Inflammatory macrophage treated with lipopolysaccharide for 1 hour (primary cell): ENCODE data around the gene STK38L.

ENCODE experiments used
- DNase-seq, 2 donors: peaks; one replicate each; pipeline ENCODE4 v3.0.0-alpha.2; 2020 to 2022

STK38L gene

GRCh38 chr12:27330846-27331245 is 86.8 kb downstream of the STK38L start:
- no peak for DNase-seq

- DNase-seq = peak; percentile 89 to 95
Observed at GRCh38 chr12:27331291-27331926, 87.3 kb downstream of the STK38L start.

DNA sequence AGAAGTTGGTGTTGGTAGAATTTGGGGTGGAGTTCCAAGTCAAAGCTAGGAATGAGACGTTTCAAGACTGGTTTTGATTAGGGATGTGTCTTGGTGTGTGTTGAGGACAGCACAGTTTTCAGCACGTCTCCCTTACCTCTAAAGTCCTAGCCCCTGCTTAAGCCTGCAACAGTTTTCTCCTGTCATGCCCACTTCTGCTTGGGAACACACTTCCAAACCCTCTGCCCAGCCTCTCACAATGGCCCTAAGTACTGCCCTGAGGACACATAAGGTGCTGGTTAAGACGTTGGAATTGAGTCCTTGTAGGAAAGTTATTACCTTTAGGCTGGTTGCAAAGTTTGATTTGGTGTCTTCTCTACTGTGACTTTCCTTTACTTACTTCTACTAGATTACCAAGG is 87.8 kb downstream of the STK38L start:
- peak in 1 of 2 donors; percentile 17 for DNase-seq

DNA sequence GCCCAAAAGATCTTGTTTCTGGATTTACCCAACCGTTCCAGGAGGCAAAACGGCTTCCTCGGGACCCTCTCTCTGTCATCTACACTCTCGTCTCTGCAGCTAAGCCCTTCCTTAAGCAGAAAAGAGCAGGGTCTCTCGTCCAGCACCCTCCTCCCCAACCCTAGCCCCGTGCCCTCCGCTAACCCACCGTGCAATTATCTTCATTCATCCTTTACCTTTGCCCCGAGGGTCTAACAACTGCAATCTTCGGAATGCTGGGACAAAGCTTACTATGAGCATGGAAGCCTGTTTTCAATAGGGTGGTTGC is 88.3 kb downstream of the STK38L start:
- DNase-seq = no peak

DNA sequence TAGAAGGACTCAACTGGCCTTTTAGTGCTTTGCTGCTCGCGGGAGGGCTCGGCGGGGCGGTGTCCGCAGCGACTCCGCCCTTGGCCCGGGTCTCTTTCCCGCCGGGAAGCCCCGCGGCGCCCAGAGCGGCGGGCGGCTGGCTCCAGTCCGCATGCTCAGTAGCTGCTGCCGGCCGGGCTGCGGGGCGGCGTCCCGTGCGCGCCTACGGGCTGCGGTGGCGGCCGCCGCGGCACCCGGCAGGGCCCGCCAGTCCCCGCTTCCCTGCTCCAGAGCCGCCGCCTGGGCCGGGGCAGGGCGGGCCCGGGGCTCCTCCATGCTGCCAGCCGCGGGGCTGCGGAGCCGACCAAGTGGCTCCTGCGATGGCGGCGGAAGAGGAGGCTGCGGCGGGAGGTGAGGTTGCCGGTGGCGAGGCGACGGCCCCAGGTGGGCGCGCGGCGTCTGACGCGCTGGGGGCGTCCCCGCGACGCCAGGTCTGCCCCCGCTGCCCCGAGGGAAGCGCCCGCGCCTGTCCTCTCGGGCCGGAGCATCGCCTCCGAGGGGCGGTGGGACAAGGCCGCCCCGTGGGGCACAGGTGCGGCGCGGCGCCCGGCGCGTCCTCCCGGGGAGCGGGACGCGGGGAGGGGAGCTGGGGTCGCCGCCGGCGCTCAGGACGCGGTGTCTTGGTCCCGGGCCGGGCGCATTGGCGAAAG is 88.8 kb downstream of the STK38L start, which contains the start of gene BMAL2:
Gene BMAL2 (plus strand): TSS at position 123 of the 689 bp plus-strand sequence. CDS start 237 bp downstream, at position 360.
- DNase-seq = peak; percentile 32 to 41

- DNase-seq = peak; percentile 86 to 89
Observed at GRCh38 chr12:27333403-27334009, 89.4 kb downstream of the STK38L start.

DNA sequence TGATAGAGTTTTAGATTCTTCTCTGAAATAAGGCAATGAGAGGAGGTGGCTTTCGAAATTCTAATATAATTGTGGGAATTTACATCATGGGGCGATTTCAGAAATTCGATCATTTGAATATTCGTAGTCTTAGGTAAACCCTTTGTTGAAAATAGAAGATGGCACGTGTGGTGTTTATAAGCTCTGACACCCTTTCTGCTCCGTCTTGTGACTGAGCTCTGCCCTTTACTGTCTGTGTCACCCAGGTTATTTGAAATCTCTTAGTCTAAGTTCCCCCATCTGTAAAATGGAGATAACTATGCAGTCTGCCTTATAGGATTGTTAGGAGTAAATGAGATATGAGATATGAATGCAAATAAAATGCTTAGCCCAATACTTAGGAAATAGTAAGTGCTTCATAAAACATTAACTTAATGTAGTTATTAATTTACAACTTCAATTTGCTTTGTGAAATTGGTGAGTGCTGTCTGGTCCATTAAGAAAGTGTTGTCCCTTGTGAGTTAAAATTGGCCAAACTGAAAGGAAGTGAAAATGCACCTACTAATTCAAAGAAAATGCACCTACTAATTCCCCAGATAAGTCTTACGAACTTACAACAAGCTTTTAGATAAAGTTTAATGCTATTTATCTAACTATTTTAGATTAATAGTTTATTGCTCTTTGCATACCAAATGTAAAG is 90.1 kb downstream of the STK38L start:
- DNase-seq = peak; percentile 49 to 70

- DNase-seq = no peak
Observed at GRCh38 chr12:27334721-27335082, 90.6 kb downstream of the STK38L start.

GRCh38 chr12:27335364-27336281 is 91.5 kb downstream of the STK38L start:
- DNase-seq = no peak

DNA sequence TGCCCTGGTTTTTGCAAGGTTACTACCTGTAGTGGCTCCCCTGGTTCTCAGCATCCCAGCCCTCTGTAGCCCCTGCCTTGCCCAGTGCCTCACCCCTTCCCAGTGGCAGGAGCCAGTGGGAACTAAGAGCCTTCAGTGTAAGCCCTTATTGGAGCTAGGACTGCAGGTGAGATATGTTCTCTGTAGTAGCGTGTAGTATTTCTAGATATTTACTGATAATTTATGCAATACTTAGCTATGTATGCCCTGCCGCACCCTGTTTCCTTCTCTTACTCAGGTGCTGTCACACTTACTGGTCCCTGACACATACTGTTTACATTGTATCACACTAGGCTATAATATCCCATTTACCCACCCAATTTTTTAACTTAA is 92.2 kb downstream of the STK38L start:
- DNase-seq = no peak

DNA sequence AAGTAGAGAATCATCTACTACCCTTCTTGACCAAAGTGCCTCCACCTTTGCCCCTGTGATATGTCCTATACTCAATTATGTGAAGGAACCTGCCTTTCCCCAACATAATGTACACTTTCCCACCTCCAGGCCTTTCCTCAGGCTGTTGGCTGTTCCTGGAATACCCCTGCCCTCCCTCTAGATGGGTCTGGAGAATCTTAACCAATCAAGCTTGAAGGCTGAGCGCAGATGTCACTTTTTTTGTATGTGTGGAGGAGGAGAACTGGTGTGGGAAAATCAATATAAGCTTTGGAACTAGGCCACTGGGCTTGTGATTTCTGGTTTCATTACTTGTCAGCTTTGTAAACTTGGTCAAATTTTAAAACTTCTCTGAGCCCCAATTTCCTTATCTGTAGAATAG is 93.3 kb downstream of the STK38L start:
- DNase-seq = no peak

- DNase-seq = no peak
Observed at GRCh38 chr12:27338473-27338872, 94.4 kb downstream of the STK38L start.

GRCh38 chr12:27340971-27341370 is 96.9 kb downstream of the STK38L start:
- DNase-seq = no peak

- no peak for DNase-seq
Observed at GRCh38 chr12:27342536-27342935, 98.5 kb downstream of the STK38L start.

DNA sequence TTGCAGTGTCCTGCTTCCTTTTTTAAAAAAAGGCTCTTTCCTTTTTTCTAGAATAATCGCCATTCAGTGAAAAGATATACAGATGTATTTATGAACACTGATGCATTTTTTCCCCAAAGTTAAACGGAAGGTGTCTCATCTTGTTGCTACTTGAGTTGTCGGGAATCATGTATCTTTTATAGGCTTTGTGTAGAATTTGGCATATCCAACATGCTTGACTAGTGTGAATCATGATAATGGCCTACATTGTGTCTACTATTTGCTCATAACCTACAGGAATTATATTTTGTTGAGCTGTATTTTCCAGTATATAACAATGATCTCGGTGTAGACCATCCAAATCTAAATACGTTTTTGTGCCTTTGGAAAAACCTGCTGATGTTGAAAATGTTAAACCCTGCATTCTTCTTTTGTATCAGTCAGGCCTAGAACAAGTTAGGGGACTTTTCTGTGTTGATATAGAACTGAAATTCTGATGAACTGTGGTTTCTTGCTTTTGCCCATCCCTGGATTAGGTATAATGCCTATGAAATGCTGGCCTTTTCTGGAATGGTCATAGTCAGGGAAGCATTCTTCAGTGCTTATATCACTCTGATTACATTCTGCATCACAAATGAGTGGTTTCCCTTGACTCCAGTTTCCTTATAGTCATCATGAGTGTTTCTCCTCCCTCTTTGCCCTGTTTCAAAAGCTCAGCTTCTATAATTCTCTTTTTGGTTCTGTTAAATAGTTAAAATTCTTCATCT is 99.3 kb downstream of the STK38L start:
- peak in 1 of 2 donors; percentile 35 for DNase-seq

GRCh38 chr12:27344246-27344645 is 100.2 kb downstream of the STK38L start:
- DNase-seq = no peak

DNA sequence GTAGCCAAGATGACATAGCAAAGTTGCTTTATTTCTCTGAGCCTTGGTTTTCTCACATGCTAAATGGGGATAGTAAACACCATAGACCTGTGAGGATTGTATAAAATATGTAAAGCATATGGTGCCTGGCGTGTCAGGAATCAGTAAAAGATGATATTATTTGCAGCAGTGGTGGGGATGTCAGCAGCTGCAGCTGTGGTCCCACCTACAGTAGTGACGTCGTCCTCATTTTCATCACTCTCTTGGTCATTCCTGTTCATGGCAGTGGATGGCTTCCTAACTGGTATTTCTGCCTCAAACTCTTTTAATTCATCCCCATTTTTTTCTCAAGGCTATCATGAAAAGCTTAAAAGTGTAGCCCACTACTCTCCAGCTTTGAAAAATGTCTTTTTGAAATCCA is 100.7 kb downstream of the STK38L start:
- DNase-seq = no peak

GRCh38 chr12:27345376-27345775 is 101.3 kb downstream of the STK38L start:
- DNase-seq = no peak

GRCh38 chr12:27347779-27348178 is 103.7 kb downstream of the STK38L start:
- no peak for DNase-seq

DNA sequence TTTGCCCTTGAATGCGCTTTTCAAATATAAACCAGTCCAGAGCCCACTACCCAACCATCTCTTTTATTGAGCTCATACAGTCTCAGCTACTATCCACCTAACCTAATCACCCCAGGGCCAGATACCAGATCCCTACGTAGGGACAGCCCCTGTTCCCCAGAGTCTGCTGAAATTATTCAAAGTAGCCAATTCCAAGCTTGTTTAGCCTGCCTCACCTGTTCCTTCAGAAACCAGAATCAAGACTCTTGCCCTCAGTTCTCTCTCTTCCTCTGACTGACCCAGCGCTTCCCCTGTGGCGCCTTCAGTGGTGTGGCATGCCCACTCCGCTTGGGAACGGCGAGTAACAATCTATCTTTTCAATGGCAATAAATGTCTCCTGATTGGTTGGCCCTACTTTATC is 107.4 kb downstream of the STK38L start:
- DNase-seq = no peak

GRCh38 chr12:27355486-27355885 is 111.4 kb downstream of the STK38L start:
- no peak for DNase-seq

DNA sequence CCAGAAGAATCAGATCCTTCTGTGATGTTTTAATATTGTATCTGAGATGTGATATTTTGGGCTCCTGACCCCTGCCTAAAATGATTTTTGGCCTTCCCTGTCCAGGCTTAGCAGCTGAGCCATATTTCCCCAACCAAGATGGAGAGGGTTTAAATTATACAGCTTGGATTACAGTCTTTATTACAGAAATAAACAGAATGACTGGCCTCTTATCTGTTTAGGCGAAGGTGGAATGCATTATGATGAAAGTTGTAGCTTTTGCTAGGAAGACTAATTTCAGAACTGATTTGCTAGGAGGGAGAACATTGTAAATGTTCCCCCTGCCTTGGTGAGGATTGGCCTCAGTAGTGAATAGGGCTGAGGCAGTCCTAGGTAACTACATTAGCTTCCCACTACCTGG is 111.9 kb downstream of the STK38L start:
- no peak for DNase-seq
